Brain microvascular endothelial cell (primary cell): ENCODE results near the gene CCDC178.

ENCODE experiments used
- DNase-seq: peaks from one replicate; pipeline ENCODE4 v3.0.0-alpha.2; 2020
- H3K27ac ChIP-seq: fragments of 250-450 bp; sonication (Bioruptor Pico); 2 replicates; pipeline ENCODE4 v1.5.1; 2020; ENCODE audit warnings: mild to moderate bottlenecking, moderate library complexity
- H3K27me3 ChIP-seq: fragments of 250-450 bp; sonication (Bioruptor Pico); replicated peaks from 2 replicates; pipeline ENCODE4 v1.5.1; 2020; ENCODE audit warnings: mild to moderate bottlenecking
- H3K36me3 ChIP-seq: fragments of 250-450 bp; sonication (Bioruptor Pico); replicated peaks from 2 replicates; pipeline ENCODE4 v1.5.1; 2020; ENCODE audit warnings: mild to moderate bottlenecking
- H3K4me3 ChIP-seq: 2 replicates; pipeline ENCODE4 v1.5.1; 2011; ENCODE audit warnings: low read depth, mild to moderate bottlenecking, control low read depth, low read length, moderate library complexity
- CTCF ChIP-seq: IDR thresholded peaks from 2 replicates; pipeline ENCODE4 v1.5.1; 2011; ENCODE audit warnings: low read depth, mild to moderate bottlenecking, moderate library complexity, low read length, control low read depth, inconsistent platforms; ENCODE audit errors: missing control alignments
- in situ Hi-C: cut with HindIII; loops from 2 replicates; pipeline ENCODE4 v1.10.0; 2017; ENCODE audit warnings: low sequenced_read_pairs, low pct_ligation_motif_present

Gene CCDC178

GRCh38 chr18:32905651-32906050, 534.9 kb downstream of the CCDC178 start:
- Histone ChIP-seq H3K4me3 (no peak overlapping the region), H3K27ac (no peak overlapping the region), H3K27me3 (no peaks in the 10 kb centered on the region), H3K36me3 (no peaks in the 10 kb centered on the region)
- TF ChIP-seq CTCF: no peak
- no peak for DNase-seq
- in situ Hi-C loops: no loop called here

GRCh38 chr18:32902568-32903330, 537.8 kb downstream of the CCDC178 start:
- TF ChIP-seq CTCF: no peak
- H3K27me3 ChIP-seq: no peaks in the 10 kb centered on the region
- no peaks in the 10 kb centered on the region for H3K36me3 ChIP-seq
- H3K27ac ChIP-seq: no peak overlapping the region
- no peak for DNase-seq
- no peak overlapping the region for H3K4me3 ChIP-seq
- in situ Hi-C loops: no loop called here

GRCh38 chr18:32899819-32900218, 540.7 kb downstream of the CCDC178 start:
- no peak for DNase-seq
- in situ Hi-C loops: no loop called here
- peak; percentile 28 for TF ChIP-seq CTCF
- H3K36me3 ChIP-seq: no peaks in the 10 kb centered on the region
- H3K27ac ChIP-seq: no peak overlapping the region
- no peak overlapping the region for H3K4me3 ChIP-seq
- no peaks in the 10 kb centered on the region for H3K27me3 ChIP-seq

- no peak for DNase-seq
- no peaks in the 10 kb centered on the region for H3K36me3 ChIP-seq
- H3K27ac ChIP-seq: no peak overlapping the region
- no peaks in the 10 kb centered on the region for H3K27me3 ChIP-seq
- in situ Hi-C loops: no loop called here
- H3K4me3 ChIP-seq: no peak overlapping the region
- no peak for TF ChIP-seq CTCF
Observed at GRCh38 chr18:32896776-32897547, 543.6 kb downstream of the CCDC178 start.

- no peaks in the 10 kb centered on the region for H3K27me3 ChIP-seq
- no peak overlapping the region for H3K4me3 ChIP-seq
- no peak for DNase-seq
- no peak overlapping the region for H3K27ac ChIP-seq
- H3K36me3 ChIP-seq: no peaks in the 10 kb centered on the region
- TF ChIP-seq CTCF: peak; percentile 48
- in situ Hi-C loops: no loop called here
Observed at GRCh38 chr18:32893915-32894314, 546.6 kb downstream of the CCDC178 start.

- Histone ChIP-seq H3K27me3 (no peaks in the 10 kb centered on the region), H3K4me3 (no peak overlapping the region), H3K27ac (no peak overlapping the region), H3K36me3 (no peaks in the 10 kb centered on the region)
- peak; percentile 5 for TF ChIP-seq CTCF
- no peak for DNase-seq
- in situ Hi-C loops: no loop called here
Observed at GRCh38 chr18:32891797-32892196, 548.7 kb downstream of the CCDC178 start.
